SK-N-SH (cell line): ENCODE results near the gene RADIL. TPM values are rescaled to one million over a fixed set of nuclear protein-coding genes. Genes with fewer than 3 reads are reported as not detected.

Experiments used
- CTCF ChIA-PET: fragments of 300-600, 350-600 bp; formaldehyde crosslinking; extraction: SDS; loops from one replicate; lab custom pipeline; 2021; lab: Yijun Ruan, JAX
- POLR2A ChIA-PET: fragments of 350-600 bp; sonication (Branson Sonifier 250); formaldehyde crosslinking; extraction: SDS; loops from one replicate; lab custom pipeline; 2020; ENCODE audit warnings: antibody characterized with exemption, inconsistent platforms; lab: Yijun Ruan, JAX
- DNase-seq: peaks from one replicate; pipeline ENCODE4 v3.0.0; 2012
- H2AFZ ChIP-seq: fragments of 200-600 bp; sonication (generic); 2 replicates; pipeline ENCODE4 v1.8.1; 2016; ENCODE audit warnings: antibody characterized with exemption, mild to moderate bottlenecking, low read depth
- H3F3A ChIP-seq: fragments of 200-600 bp; sonication (generic); replicated peaks from 2 replicates; pipeline ENCODE3; 2016; ENCODE audit warnings: antibody characterized with exemption, mild to moderate bottlenecking; ENCODE audit not compliant: insufficient read depth
- H3K27ac ChIP-seq, 2 experiments: fragments of 200-500 bp in 1 of 2; fragments of 200-600 bp in 1 of 2; sonication (Bioruptor generic) in 1 of 2; sonication (generic), shearing (Covaris generic) in 1 of 2; 2 replicates each; pipeline versions ENCODE4 v1.5.1 to v1.6.1; 2014 to 2016; ENCODE audit warnings: low read depth in 2 of 2, inconsistent platforms in 1 of 2, low read length in 1 of 2, mild to moderate bottlenecking in 1 of 2, mixed read lengths in 1 of 2
- H3K27me3 ChIP-seq: fragments of 200-600 bp; sonication (generic), shearing (Covaris generic); 2 replicates; pipeline ENCODE4 v1.6.1; 2016; ENCODE audit warnings: mixed run types; ENCODE audit not compliant: insufficient read depth
- H3K36me3 ChIP-seq, 2 experiments: fragments of 200-500 bp in 1 of 2; fragments of 200-600 bp in 1 of 2; sonication (Bioruptor generic) in 1 of 2; sonication (generic) in 1 of 2; replicated peaks in 1 of 2; 2 replicates each; pipeline versions ENCODE3 to v1.5.1; 2014 to 2016; ENCODE audit warnings: low read length in 1 of 2, mild to moderate bottlenecking in 1 of 2; ENCODE audit not compliant: insufficient read depth in 2 of 2, control insufficient read depth in 1 of 2
- H3K4me1 ChIP-seq, 2 experiments: fragments of 200-500 bp in 1 of 2; fragments of 200-600 bp in 1 of 2; sonication (Bioruptor generic) in 1 of 2; sonication (generic), shearing (Covaris generic) in 1 of 2; 2 replicates each; pipeline versions ENCODE4 v1.5.1 to v1.6.1; 2014 to 2016; ENCODE audit warnings: low read depth in 1 of 2, low read length in 1 of 2, mixed run types in 1 of 2; ENCODE audit not compliant: insufficient read depth in 2 of 2, control insufficient read depth in 1 of 2
- H3K4me2 ChIP-seq: fragments of 200-600 bp; sonication (generic), shearing (Covaris generic); 2 replicates; pipeline ENCODE4 v1.6.1; 2017; ENCODE audit warnings: mixed run types
- H3K4me3 ChIP-seq, 2 experiments: fragments of 200-500 bp in 1 of 2; fragments of 200-600 bp in 1 of 2; sonication (Bioruptor generic) in 1 of 2; sonication (generic), shearing (Covaris generic) in 1 of 2; 2 replicates each; pipeline versions ENCODE4 v1.5.1 to v1.8.1; 2014 to 2016; ENCODE audit warnings: low read depth in 2 of 2, inconsistent platforms in 1 of 2, low read length in 1 of 2, mild to moderate bottlenecking in 1 of 2, mixed read lengths in 1 of 2, moderate library complexity in 1 of 2
- H3K79me2 ChIP-seq: fragments of 200-600 bp; sonication (generic); 2 replicates; pipeline ENCODE4 v1.8.1; 2017; ENCODE audit warnings: mild to moderate bottlenecking; ENCODE audit not compliant: insufficient read depth
- H3K9ac ChIP-seq: fragments of 200-600 bp; sonication (generic); 2 replicates; pipeline ENCODE4 v1.6.1; 2017; ENCODE audit warnings: mixed run types
- H3K9me2 ChIP-seq: fragments of 200-600 bp; sonication (generic); 2 replicates; pipeline ENCODE4 v1.6.1; 2017; ENCODE audit warnings: mixed run types
- H3K9me3 ChIP-seq: fragments of 200-600 bp; sonication (generic); 2 replicates; pipeline ENCODE4 v1.6.1; 2017; ENCODE audit warnings: mixed run types, mild to moderate bottlenecking, moderate library complexity
- H4K20me1 ChIP-seq: fragments of 200-600 bp; sonication (generic); 2 replicates; pipeline ENCODE4 v1.6.1; 2017; ENCODE audit warnings: mild to moderate bottlenecking, mixed run types; ENCODE audit not compliant: insufficient read depth
- CHD2 ChIP-seq: fragments of 150-350 bp; IDR thresholded peaks from 2 replicates; pipeline ENCODE4 v1.6.1; 2018; ENCODE audit warnings: low read length; ENCODE audit not compliant: partially characterized antibody
- EP300 ChIP-seq, 2 experiments: IDR thresholded peaks; 2 replicates each; pipeline versions ENCODE4 v1.4.0 to v1.6.1; 2012; ENCODE audit warnings: borderline replicate concordance in 1 of 2, low read depth in 1 of 2, low read length in 1 of 2
- EZH2phosphoT487 ChIP-seq: fragments of 200-600 bp; sonication (generic); IDR thresholded peaks from 2 replicates; pipeline ENCODE4 v1.6.1; 2017; ENCODE audit warnings: low read depth, mixed run types, mild to moderate bottlenecking, antibody characterized with exemption, moderate library complexity, borderline replicate concordance
- FOSL2 ChIP-seq: IDR thresholded peaks from 2 replicates; pipeline ENCODE4 v1.4.0; 2012; ENCODE audit warnings: low read depth, mild to moderate bottlenecking, moderate library complexity, borderline replicate concordance
- FOXM1 ChIP-seq: IDR thresholded peaks from 2 replicates; pipeline ENCODE4 v1.4.0; 2012; ENCODE audit warnings: low read depth, mild to moderate bottlenecking
- GABPA ChIP-seq: IDR thresholded peaks from 2 replicates; pipeline ENCODE4 v1.4.0; 2012; ENCODE audit warnings: low read depth, mild to moderate bottlenecking
- GATA2 ChIP-seq: sonication (generic); formaldehyde crosslinking; IDR thresholded peaks from 2 replicates; pipeline ENCODE4 v1.5.0; 2020; ENCODE audit warnings: mild to moderate bottlenecking, missing genetic modification reagents
- JUND ChIP-seq: IDR thresholded peaks from 2 replicates; pipeline ENCODE4 v1.4.0; 2012
- NRF1 ChIP-seq: IDR thresholded peaks from 2 replicates; pipeline ENCODE4 v1.6.1; 2012; ENCODE audit warnings: low read depth, mild to moderate bottlenecking, low read length
- POLR2AphosphoS5 ChIP-seq: IDR thresholded peaks from 2 replicates; pipeline ENCODE4 v1.6.1; 2012; ENCODE audit warnings: low read depth, low read length
- RAD21 ChIP-seq: IDR thresholded peaks from 2 replicates; pipeline ENCODE4 v1.6.1; 2012; ENCODE audit warnings: mild to moderate bottlenecking, low read length
- RCOR1 ChIP-seq: fragments of 150-350 bp; IDR thresholded peaks from 2 replicates; pipeline ENCODE4 v1.6.1; 2017; ENCODE audit warnings: antibody characterized with exemption, low read length
- SIN3A ChIP-seq: IDR thresholded peaks from 2 replicates; pipeline ENCODE4 v1.6.1; 2012; ENCODE audit warnings: low read depth, mild to moderate bottlenecking, low read length, moderate library complexity, borderline replicate concordance
- TAF1 ChIP-seq: IDR thresholded peaks from 2 replicates; pipeline ENCODE4 v1.6.1; 2012; ENCODE audit warnings: low read depth, mild to moderate bottlenecking, low read length, moderate library complexity, borderline replicate concordance
- TCF12 ChIP-seq: IDR thresholded peaks from 2 replicates; pipeline ENCODE4 v1.4.0; 2012
- YY1 ChIP-seq: IDR thresholded peaks from 2 replicates; pipeline ENCODE4 v1.4.0; 2012; ENCODE audit warnings: low read depth, mild to moderate bottlenecking
- WGBS: methylation state at CpG from one replicate; pipeline ENCODE4 v1.1.6; 2017; ENCODE audit warnings: low lambda C conversion rate; 5-methylcytosine and 5-hydroxymethylcytosine counted together
- polyA plus RNA-seq, 3 experiments: library from polyadenylated mRNA; depleted of rRNA; stranded (reverse); fragments of >200 nt; gene quantifications; 2 replicates each; pipeline ENCODE4 v1.2.3, GENCODE V29; 2012
- TF ChIP-seq, protein P1 (sequence below): IDR thresholded peaks from 2 replicates; pipeline ENCODE4 v1.6.1; 2012; ENCODE audit warnings: mild to moderate bottlenecking, low read depth, low read length, moderate library complexity
- TF ChIP-seq, protein P2 (sequence below): fragments of 200-600 bp; sonication (generic); IDR thresholded peaks from 2 replicates; pipeline ENCODE4 v1.6.1; 2017; ENCODE audit warnings: antibody characterized with exemption, mild to moderate bottlenecking, moderate library complexity
- TF ChIP-seq, protein P3 (sequence below): fragments of 150-350 bp; IDR thresholded peaks from 2 replicates; pipeline ENCODE4 v1.6.1; 2017; ENCODE audit warnings: antibody characterized with exemption, low read length, low read depth, borderline replicate concordance
- TF ChIP-seq, protein P4 (sequence below): IDR thresholded peaks from 2 replicates; pipeline ENCODE4 v1.4.0; 2012; ENCODE audit warnings: low read depth

RADIL gene
- polyA plus RNA-seq, 1 of the 3 experiments (the other 2 are of a cell fraction), result 4.3 TPM

DNA sequence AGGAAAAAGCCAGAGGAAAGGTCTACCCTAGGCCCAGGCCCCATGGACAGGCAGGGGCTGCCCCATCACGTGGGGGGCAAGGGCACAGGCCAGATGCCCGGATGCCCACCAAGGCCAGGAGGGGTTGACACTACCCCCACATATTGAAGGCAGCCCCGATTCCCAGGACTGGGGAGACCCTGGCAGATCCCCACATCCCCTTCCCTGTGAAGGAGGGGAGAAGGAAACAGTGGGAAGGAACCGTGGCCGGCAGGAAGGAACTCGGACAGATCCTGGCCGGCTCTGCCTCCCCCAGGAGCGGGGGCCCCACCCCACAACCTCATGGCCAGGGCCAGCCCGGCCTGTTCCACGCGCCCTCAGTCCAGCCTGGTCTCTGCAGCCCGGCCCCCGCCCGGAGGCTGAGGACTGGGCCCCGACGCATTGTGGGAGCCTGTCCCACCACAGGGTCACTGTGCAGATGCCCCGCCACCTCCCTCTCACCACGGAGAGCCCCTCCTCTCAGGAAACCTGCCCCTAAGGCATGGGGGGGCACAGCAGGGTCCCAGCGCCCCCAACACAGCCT, 63.0 kb downstream of the RADIL start:
- no peaks in the 10 kb centered on the region; a peak in 1 of 4 replicates for H3K4me1 ChIP-seq
- no peaks in the 10 kb centered on the region for H3K9me2 ChIP-seq
- no peaks in the 10 kb centered on the region for H3F3A ChIP-seq
- CTCF ChIA-PET, result interaction anchor here (1.1 to 1.7 kb wide), 3 partner anchors 10 to 63 kb away, joined by 3 to 8 read pairs (median 4); partner anchors contain the start of gene RADIL
- no peak overlapping the region for H3K4me2 ChIP-seq
- no peaks in the 10 kb centered on the region for H3K9me3 ChIP-seq
- no peaks in the 10 kb centered on the region for H3K79me2 ChIP-seq
- no peak overlapping the region for H2AFZ ChIP-seq
- WGBS, result 88% methylated on average over 19 of the region's 19 CpGs
- H3K4me3 ChIP-seq, result no peak overlapping the region
- TF ChIP-seq JUND, result no peak
- no peak for TF ChIP-seq SIN3A
- TF ChIP-seq YY1, result no peak
- no peak for TF ChIP-seq FOSL2
- no peak for TF ChIP-seq TAF1
- TF ChIP-seq EZH2phosphoT487, result no peak
- TF ChIP-seq EP300 (IDR thresholded peaks at IDR 0.05; ENCODE audit: borderline replicate concordance in 1 of 2, low read depth in 1 of 2, low read length in 1 of 2), result no peak
- TF ChIP-seq NRF1, result no peak
- no peak for TF ChIP-seq RCOR1
- no peaks in the 10 kb centered on the region for H3K36me3 ChIP-seq
- H3K27me3 ChIP-seq, result no peaks in the 10 kb centered on the region
- no peak overlapping the region for H3K27ac ChIP-seq
- no peaks in the 10 kb centered on the region for H4K20me1 ChIP-seq
- POLR2A ChIA-PET, result no interaction called here
- peak; percentile 47 for DNase-seq
- no peak overlapping the region for H3K9ac ChIP-seq

DNA sequence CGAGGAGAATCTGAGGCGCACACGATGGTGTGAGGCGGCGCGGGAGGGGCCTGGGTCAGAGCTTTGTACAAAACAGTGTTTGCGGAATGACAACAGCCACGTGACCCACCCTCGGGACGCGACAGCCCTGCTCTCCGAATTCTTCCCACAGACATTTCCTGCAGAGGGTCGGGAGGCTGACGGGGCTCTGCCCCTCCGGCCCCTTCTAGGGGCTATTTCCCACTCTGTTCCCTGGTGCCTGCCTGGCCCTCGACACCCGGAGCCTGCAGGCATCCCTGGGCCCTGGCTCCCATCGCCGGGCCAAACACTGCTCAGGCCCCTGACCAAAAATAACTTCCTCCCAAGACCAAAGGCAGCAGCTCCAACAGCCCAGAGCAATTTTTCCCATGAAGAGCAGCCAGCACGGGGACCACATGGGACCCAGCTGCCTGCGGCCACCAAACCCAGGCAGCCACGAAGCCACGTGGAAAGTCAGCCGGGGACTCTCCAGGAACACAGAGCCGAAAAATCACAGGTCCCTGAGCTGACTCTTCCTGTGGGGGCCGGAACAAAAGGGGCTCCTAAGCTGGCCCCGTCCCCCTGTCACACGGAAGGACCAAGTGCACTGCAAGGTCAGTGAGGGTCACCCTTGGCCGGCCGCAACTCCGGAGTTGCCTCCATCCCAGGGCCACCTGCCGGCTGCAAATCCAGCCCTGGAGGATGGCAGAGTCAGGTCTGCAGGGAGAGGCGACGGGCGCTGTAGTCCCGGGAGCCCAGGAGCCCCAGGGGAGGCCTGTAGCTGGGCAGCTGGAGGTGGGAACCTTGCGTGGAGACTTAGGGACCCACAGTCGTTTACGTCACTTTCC, 63.7 kb downstream of the RADIL start:
- no peaks in the 10 kb centered on the region for H3K27me3 ChIP-seq
- WGBS, result 93% methylated on average over 26 of the region's 39 CpGs
- H3K4me3 ChIP-seq, result no peak overlapping the region
- no peaks in the 10 kb centered on the region for H3K36me3 ChIP-seq
- no peak overlapping the region for H3K4me2 ChIP-seq
- H3K4me1 ChIP-seq, result no peaks in the 10 kb centered on the region; a peak in 1 of 4 replicates
- H3K9me2 ChIP-seq, result no peaks in the 10 kb centered on the region
- CTCF ChIA-PET, result interaction anchor here (1.1 to 6.6 kb wide), 4 partner anchors 9 to 64 kb away, joined by 3 to 38 read pairs (median 6); partner anchors contain the start of gene RADIL
- H3K9me3 ChIP-seq, result no peaks in the 10 kb centered on the region
- H4K20me1 ChIP-seq, result no peaks in the 10 kb centered on the region
- H3F3A ChIP-seq, result no peaks in the 10 kb centered on the region
- POLR2A ChIA-PET, result no interaction called here
- no peak overlapping the region for H3K27ac ChIP-seq
- H3K79me2 ChIP-seq, result no peaks in the 10 kb centered on the region
- peak; percentile 41 for DNase-seq
- H2AFZ ChIP-seq, result no peak overlapping the region
- H3K9ac ChIP-seq, result no peak overlapping the region
- no peak for TF ChIP-seq CHD2
- no peak for TF ChIP-seq JUND
- no peak for TF ChIP-seq TCF12
- TF ChIP-seq SIN3A, result no peak
- TF ChIP-seq, protein P1, sequence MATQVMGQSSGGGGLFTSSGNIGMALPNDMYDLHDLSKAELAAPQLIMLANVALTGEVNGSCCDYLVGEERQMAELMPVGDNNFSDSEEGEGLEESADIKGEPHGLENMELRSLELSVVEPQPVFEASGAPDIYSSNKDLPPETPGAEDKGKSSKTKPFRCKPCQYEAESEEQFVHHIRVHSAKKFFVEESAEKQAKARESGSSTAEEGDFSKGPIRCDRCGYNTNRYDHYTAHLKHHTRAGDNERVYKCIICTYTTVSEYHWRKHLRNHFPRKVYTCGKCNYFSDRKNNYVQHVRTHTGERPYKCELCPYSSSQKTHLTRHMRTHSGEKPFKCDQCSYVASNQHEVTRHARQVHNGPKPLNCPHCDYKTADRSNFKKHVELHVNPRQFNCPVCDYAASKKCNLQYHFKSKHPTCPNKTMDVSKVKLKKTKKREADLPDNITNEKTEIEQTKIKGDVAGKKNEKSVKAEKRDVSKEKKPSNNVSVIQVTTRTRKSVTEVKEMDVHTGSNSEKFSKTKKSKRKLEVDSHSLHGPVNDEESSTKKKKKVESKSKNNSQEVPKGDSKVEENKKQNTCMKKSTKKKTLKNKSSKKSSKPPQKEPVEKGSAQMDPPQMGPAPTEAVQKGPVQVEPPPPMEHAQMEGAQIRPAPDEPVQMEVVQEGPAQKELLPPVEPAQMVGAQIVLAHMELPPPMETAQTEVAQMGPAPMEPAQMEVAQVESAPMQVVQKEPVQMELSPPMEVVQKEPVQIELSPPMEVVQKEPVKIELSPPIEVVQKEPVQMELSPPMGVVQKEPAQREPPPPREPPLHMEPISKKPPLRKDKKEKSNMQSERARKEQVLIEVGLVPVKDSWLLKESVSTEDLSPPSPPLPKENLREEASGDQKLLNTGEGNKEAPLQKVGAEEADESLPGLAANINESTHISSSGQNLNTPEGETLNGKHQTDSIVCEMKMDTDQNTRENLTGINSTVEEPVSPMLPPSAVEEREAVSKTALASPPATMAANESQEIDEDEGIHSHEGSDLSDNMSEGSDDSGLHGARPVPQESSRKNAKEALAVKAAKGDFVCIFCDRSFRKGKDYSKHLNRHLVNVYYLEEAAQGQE, result no peak
- no peak for TF ChIP-seq RAD21
- TF ChIP-seq, protein P2, sequence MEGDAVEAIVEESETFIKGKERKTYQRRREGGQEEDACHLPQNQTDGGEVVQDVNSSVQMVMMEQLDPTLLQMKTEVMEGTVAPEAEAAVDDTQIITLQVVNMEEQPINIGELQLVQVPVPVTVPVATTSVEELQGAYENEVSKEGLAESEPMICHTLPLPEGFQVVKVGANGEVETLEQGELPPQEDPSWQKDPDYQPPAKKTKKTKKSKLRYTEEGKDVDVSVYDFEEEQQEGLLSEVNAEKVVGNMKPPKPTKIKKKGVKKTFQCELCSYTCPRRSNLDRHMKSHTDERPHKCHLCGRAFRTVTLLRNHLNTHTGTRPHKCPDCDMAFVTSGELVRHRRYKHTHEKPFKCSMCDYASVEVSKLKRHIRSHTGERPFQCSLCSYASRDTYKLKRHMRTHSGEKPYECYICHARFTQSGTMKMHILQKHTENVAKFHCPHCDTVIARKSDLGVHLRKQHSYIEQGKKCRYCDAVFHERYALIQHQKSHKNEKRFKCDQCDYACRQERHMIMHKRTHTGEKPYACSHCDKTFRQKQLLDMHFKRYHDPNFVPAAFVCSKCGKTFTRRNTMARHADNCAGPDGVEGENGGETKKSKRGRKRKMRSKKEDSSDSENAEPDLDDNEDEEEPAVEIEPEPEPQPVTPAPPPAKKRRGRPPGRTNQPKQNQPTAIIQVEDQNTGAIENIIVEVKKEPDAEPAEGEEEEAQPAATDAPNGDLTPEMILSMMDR, result no peak
- no peak for TF ChIP-seq NRF1
- TF ChIP-seq, protein P3, sequence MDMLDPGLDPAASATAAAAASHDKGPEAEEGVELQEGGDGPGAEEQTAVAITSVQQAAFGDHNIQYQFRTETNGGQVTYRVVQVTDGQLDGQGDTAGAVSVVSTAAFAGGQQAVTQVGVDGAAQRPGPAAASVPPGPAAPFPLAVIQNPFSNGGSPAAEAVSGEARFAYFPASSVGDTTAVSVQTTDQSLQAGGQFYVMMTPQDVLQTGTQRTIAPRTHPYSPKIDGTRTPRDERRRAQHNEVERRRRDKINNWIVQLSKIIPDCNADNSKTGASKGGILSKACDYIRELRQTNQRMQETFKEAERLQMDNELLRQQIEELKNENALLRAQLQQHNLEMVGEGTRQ, result no peak
- no peak for TF ChIP-seq EP300 (IDR thresholded peaks at IDR 0.05; ENCODE audit: borderline replicate concordance in 1 of 2, low read depth in 1 of 2, low read length in 1 of 2)
- TF ChIP-seq POLR2AphosphoS5, result no peak
- TF ChIP-seq, protein P4, sequence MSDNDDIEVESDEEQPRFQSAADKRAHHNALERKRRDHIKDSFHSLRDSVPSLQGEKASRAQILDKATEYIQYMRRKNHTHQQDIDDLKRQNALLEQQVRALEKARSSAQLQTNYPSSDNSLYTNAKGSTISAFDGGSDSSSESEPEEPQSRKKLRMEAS, result no peak
- TF ChIP-seq FOXM1, result no peak
- no peak for TF ChIP-seq GABPA
- no peak for TF ChIP-seq GATA2 (CRISPR knock-in tag)
